HG02943 (cell line): Measurements from ENCODE around the gene PAFAH2.

Source experiments
- ATAC-seq: cut with Tn5 transposase; IDR thresholded peaks from one replicate; pipeline ENCODE4 v1.9.1; 2021; ENCODE audit warnings: mild to moderate bottlenecking, low read depth, moderate library complexity; ENCODE audit not compliant: unreplicated experiment

The PAFAH2 gene

GRCh38 chr1:26015358-26015757 lies 17.5 kb upstream of the PAFAH2 start:
- no peak for ATAC-seq

DNA sequence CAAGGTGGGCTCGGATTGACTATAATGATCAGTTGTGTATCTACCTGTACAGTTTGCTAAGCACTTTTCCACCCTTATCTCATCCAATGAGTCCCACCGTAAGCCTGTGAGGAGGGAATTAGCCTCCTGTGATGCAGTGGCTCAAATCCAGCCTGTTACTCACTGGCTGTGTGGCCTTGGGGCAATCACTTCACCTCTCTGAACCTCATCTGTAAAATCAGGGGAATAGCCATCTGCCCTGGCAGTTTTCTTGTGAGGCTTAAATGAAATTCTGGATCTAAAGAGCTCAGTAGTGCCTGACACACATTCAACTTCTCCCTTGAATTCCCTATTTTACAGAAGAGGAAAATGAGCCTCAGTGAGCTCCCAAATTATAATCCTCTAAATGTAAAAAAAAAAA lies 16.3 kb upstream of the PAFAH2 start:
- no peak for ATAC-seq

- ATAC-seq: no peak
Observed at GRCh38 chr1:26012864-26013263, 15.0 kb upstream of the PAFAH2 start.

GRCh38 chr1:26010825-26011224 lies 13.0 kb upstream of the PAFAH2 start:
- ATAC-seq: no peak

- ATAC-seq: no peak
Observed at GRCh38 chr1:26009796-26010447, 12.1 kb upstream of the PAFAH2 start.

DNA sequence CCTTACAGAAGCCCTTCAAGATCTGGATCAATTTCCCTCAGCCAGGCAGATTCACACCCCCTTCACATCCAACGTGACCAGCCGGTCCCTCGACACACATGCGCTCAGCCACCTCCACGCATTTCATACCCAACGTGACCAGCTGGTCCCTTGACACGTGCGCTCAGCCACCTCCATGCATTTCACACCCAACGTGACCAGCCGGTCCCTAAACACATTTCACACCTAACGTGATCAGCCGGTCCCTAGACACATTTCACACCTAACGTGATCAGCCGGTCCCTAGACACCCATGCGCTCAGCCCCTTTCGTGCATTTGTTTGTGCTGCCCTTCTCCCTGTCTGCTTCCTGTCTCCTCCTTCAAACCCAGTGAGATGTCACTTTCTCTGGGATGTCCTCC lies 8.8 kb upstream of the PAFAH2 start:
- ATAC-seq: no peak

DNA sequence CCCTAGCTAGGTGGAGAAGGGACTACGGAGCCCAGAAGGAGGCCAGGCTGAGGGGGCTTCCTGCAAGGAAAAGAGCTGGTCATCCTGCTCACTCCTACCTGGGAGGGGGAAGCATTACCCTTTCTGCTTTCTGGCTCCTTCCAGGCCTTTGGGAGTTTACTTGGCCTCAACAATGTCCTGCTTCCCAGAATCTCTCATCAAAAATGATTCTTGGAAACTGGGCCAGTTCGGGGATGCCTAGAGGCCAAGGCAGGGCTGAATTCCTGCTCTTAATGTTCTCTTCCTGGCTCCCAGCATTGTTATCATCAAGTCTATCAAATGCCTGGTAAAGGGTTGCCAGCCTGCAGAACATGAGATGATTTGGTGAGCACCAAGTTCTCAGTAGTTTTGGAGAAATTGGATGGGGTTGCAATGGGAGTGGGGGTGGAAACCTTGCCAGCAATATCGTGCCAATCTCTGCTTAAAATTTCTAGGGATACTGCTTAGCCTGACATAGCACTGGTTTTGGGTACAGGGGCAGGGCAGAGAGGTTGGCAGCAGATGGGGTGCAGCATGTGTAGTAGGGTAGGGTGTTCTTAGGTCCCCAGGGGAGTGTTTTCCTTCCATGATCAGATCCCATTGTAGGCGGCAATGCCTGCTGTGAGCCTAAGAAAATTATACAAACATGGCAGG lies 7.7 kb upstream of the PAFAH2 start:
- no peak for ATAC-seq

DNA sequence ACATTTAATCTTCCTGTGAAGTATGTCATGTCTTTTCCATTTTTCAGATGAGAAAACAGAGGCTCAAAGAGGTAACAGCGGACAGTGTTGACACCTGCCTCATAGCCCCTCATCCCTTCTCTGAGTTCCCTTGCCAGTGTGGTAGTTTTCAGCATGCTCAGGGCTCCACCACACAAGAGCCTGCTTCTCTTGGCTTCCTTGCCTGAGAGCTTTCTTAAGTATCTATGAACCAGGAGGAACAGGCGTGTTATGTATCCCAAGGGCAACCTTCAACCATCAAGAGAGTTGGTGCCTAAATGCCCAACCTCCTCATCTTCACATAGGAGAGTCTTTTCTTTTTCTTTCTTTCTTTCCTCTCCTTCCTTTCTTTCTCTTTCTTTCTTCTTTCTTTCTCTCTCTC lies 5.9 kb upstream of the PAFAH2 start:
- no peak for ATAC-seq

DNA sequence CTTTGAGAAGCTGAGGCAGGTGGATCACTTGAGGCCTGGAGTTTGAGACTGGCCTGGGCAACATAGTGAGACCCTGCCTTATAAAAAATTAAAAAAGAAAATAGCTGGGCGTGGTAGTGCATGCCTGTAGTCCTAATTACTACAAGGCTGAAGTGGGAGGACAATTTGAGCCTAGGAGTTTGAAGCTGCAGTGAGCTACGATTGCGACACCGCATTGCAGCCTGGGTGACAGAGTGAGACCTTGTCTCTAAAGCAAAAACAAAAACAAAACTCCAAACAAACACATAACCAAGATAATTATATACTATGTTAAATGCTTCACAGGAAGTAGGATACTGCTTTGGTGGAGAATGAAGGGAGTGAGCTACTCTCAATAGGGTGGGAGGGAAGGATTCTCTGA lies 5.4 kb upstream of the PAFAH2 start:
- ATAC-seq: no peak

DNA sequence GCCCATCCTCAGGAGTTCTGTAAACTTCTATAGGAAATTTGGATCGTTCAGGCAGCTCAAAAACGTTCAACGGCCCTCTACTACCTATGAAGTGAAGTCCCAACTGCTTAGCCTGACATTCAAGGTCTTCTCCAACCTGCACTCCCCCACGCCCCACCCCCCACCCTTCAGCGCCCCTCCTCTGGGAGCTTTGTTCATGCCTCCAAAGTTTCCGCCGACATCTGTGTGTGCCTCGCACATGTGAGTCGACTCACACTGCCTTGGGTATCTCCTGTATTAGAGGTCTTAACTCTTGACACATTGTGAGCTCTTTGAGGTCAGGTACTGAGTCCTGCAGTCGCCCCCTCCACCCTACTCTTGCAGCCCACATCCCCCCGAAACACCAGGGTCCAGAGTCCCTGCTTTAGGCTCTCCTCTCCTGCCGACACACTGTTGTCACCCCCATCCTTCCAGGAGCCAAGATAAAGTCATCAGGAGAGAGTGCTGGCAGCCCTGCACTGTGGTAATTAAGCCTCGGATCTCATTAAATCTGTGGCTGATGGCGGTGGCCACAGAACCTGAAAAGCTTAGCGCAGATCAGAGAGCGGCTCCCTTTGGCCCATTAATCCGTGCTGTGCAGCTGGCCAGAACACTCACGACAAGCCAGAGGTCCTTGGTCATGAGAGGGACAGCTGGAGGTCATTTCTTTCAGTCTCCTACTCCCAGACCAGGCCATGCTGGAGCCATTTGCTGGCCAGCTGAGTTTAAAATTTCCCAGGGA lies 1.4 kb upstream of the PAFAH2 start:
- no peak for ATAC-seq

DNA sequence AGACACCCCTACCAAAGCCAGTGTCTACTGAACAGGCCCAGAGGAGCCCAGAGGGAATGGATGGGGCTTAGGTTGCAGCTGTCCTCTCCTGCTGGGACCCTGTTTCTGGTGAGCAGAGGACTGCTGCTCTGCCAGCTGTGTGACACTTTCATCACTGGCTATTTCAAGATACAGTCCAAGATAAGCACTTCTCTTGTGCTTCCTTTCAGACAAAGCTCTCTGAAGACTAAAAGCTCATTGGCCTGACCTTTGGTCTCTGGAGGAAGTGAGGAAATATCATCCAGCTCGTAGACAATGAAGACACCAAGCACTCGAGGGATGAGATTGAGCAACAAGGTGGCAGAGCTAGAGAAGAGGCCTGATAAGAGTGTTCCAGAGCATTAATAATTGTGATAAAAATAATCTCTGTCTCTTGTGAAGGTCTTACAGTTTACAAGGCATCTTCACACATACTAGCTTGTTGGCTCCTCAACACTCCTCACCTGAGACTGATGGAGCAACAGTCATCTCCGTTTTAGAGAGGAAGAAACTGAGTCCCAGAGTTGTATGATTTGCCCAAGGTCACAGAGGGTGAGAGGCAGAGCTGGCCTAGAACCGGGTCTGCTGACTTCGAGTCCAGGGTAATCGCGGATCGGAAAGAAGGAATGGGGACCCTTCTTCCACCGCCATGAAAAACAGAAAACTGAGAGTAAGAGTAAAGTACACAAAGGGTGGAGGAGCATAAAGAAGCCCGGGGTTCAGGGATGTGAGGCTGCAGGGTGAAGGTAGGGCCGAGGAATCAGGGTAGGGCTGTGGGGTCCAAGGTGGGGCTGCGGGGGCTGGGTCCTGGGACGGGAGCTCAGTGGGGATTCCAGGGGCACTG lies 666 bp downstream of the PAFAH2 start:
- no peak for ATAC-seq

DNA sequence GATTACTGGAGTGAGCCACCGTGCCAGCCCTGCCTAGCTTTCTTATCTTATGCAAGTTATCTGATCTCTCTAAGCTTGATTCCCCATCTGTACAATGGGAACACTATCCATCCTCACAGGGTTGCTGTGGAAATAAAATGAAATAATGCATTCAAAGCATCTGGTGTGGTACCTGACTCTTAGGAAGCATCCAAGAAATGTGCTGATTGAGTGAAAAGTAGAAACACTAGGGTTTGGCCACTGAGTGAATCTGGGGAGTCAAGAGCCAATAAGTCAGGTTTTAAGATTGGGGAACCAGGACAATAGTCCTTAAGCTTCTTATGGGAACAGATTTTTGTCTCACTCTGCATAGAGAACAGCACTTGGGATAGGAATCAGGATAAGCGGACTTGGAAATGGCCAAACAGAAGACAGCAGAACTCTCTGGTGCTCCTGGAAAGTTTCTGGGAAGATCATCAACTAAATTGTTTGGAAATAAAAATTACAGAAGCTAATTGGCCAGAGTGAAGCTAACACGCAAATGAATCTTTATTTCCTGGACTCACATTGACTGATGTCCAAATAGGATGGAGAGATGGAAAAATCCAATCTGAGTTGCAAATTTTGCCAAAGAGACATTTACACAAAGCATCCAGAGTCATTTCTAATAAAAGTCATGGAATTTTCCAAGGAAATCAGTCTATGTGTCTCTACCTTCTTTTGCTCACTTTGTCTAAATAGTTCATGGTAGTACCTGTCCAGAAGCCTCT lies 3.3 kb downstream of the PAFAH2 start:
- no peak for ATAC-seq

GRCh38 chr1:25993197-25993951 lies 4.5 kb downstream of the PAFAH2 start:
- no peak for ATAC-seq

DNA sequence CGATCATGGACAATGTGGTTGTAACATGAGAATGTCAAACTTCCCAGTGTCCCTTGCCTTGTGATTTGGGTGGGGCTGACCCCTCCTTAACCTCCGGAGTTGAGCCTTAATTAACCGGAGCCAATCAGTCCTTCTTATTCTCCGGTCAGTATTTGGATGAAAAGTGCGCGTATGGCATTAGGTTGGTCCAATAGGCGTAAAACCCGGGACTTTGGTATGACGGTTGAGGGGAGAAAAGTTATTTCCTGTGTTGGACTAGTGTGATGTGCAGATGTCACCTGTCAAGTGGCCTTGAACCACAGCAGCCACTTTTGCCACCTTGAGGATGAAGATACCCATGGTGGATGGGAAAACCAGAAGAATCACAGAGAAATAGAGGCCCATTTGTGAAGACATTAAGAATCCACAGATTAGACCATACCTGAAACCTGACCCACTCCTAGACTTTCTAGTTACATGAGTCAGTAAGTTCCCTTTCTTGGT lies 5.1 kb downstream of the PAFAH2 start:
- no peak for ATAC-seq

- no peak for ATAC-seq
Observed at GRCh38 chr1:25991937-25992688, 5.8 kb downstream of the PAFAH2 start.

GRCh38 chr1:25990702-25991395 lies 7.0 kb downstream of the PAFAH2 start:
- ATAC-seq: no peak

DNA sequence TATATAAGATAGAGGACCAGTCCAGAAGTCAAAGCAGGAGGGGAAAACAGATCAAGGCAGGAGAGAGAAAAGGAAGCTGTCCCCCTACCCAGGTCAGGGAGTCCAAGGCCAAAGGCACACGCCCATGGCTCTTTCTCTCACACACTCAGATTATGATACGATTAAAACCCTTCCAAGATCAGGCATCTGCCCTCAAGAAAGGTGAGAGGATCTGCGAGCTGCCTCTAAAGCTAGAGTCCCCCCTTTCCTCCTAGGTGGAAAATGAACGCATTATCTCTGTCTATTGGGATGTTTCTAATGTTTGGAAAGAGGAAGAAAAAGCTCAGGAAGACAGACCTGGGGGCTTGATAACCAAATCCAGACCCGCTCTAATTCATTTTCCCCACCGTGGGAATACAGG lies 7.6 kb downstream of the PAFAH2 start:
- no peak for ATAC-seq
